ENCODE results near the gene BPIFB4. TPM values are rescaled to one million over a fixed set of nuclear protein-coding genes. Genes with fewer than 3 reads are reported as not detected.

BPIFB4 gene
- total RNA-seq, 1 experiment from 2014 or later: not detected

GRCh38 chr20:33086052-33086722 is 6.7 kb downstream of the BPIFB4 start:
- TF ChIP-seq, protein P1, sequence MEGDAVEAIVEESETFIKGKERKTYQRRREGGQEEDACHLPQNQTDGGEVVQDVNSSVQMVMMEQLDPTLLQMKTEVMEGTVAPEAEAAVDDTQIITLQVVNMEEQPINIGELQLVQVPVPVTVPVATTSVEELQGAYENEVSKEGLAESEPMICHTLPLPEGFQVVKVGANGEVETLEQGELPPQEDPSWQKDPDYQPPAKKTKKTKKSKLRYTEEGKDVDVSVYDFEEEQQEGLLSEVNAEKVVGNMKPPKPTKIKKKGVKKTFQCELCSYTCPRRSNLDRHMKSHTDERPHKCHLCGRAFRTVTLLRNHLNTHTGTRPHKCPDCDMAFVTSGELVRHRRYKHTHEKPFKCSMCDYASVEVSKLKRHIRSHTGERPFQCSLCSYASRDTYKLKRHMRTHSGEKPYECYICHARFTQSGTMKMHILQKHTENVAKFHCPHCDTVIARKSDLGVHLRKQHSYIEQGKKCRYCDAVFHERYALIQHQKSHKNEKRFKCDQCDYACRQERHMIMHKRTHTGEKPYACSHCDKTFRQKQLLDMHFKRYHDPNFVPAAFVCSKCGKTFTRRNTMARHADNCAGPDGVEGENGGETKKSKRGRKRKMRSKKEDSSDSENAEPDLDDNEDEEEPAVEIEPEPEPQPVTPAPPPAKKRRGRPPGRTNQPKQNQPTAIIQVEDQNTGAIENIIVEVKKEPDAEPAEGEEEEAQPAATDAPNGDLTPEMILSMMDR (IDR thresholded peaks at IDR 0.05; ENCODE audit: unreplicated experiment): no peak
- no peaks in the 10 kb centered on the region for H3K4me1 Mint-ChIP-seq (ENCODE audit: low read depth, unreplicated experiment)
- intact Hi-C loops (cut with micrococcal nuclease; ENCODE audit: unreplicated experiment): no loop called here
- DNase-seq: no peak
- H3K36me3 Mint-ChIP-seq (ENCODE audit: insufficient read depth, unreplicated experiment): no peaks in the 10 kb centered on the region
- peaks cover 76% of the 10 kb centered on the region for H3K27me3 Mint-ChIP-seq (ENCODE audit: unreplicated experiment)
- no TSS peak for BruUV-seq (replicated peaks)
- CTCF ChIA-PET: interaction anchor here (0.6 to 1.6 kb wide), 2 partner anchors 10 to 93 kb away, joined by 4 to 5 read pairs; no protein-coding TSS in a partner anchor
- no peak overlapping the region for H3K4me3 Mint-ChIP-seq (ENCODE audit: low read depth, unreplicated experiment)
- no peaks in the 10 kb centered on the region for H3K9me3 Mint-ChIP-seq (ENCODE audit: low read depth, unreplicated experiment)
- no peak overlapping the region for H3K27ac Mint-ChIP-seq (ENCODE audit: unreplicated experiment)

DNA sequence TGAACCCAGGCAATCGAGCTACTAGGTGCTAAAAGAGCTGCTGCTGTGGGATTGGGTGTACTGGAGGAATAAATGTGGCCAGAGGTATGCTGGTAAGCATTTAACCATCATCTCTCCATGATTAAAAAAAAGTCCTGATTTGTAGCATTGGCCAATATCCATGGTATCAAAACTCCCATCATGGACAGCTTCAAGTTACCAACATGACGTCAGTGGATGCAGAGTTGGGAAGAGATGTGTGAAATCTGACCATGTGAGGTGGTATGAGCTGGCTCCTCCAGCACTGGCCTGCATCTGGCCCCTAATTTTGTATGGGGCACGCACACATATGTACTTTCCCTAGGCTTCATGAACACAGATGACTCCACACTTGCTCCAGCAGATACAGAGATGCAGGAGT is 11.7 kb downstream of the BPIFB4 start:
- intact Hi-C loops (cut with micrococcal nuclease; ENCODE audit: unreplicated experiment): no loop called here
- H3K27me3 Mint-ChIP-seq (ENCODE audit: unreplicated experiment): peaks cover 83% of the 10 kb centered on the region
- CTCF ChIA-PET: no interaction called here
- no TSS peak for BruUV-seq (replicated peaks)
- no peaks in the 10 kb centered on the region for H3K36me3 Mint-ChIP-seq (ENCODE audit: insufficient read depth, unreplicated experiment)
- H3K4me1 Mint-ChIP-seq (ENCODE audit: low read depth, unreplicated experiment): no peaks in the 10 kb centered on the region
- no peak for DNase-seq
- H3K4me3 Mint-ChIP-seq (ENCODE audit: low read depth, unreplicated experiment): no peak overlapping the region
- TF ChIP-seq, protein P1 (IDR thresholded peaks at IDR 0.05; ENCODE audit: unreplicated experiment): no peak
- H3K27ac Mint-ChIP-seq (ENCODE audit: unreplicated experiment): no peak overlapping the region
- no peaks in the 10 kb centered on the region for H3K9me3 Mint-ChIP-seq (ENCODE audit: low read depth, unreplicated experiment)

- no peak overlapping the region for H3K27ac Mint-ChIP-seq (ENCODE audit: unreplicated experiment)
- TF ChIP-seq, protein P1 (IDR thresholded peaks at IDR 0.05; ENCODE audit: unreplicated experiment): no peak
- H3K27me3 Mint-ChIP-seq (ENCODE audit: unreplicated experiment): peaks cover 77% of the 10 kb centered on the region
- H3K4me1 Mint-ChIP-seq (ENCODE audit: low read depth, unreplicated experiment): no peaks in the 10 kb centered on the region
- H3K4me3 Mint-ChIP-seq (ENCODE audit: low read depth, unreplicated experiment): no peak overlapping the region
- CTCF ChIA-PET: no interaction called here
- no TSS peak for BruUV-seq (replicated peaks)
- DNase-seq: no peak
- intact Hi-C loops (cut with micrococcal nuclease; ENCODE audit: unreplicated experiment): no loop called here
- H3K36me3 Mint-ChIP-seq (ENCODE audit: insufficient read depth, unreplicated experiment): no peaks in the 10 kb centered on the region
- H3K9me3 Mint-ChIP-seq (ENCODE audit: low read depth, unreplicated experiment): no peaks in the 10 kb centered on the region
Observed at GRCh38 chr20:33091693-33092092, 12.2 kb downstream of the BPIFB4 start.

- no peaks in the 10 kb centered on the region for H3K36me3 Mint-ChIP-seq (ENCODE audit: insufficient read depth, unreplicated experiment)
- H3K27ac Mint-ChIP-seq (ENCODE audit: unreplicated experiment): no peak overlapping the region
- TF ChIP-seq, protein P1 (IDR thresholded peaks at IDR 0.05; ENCODE audit: unreplicated experiment): no peak
- H3K4me1 Mint-ChIP-seq (ENCODE audit: low read depth, unreplicated experiment): no peaks in the 10 kb centered on the region
- intact Hi-C loops (cut with micrococcal nuclease; ENCODE audit: unreplicated experiment): no loop called here
- H3K9me3 Mint-ChIP-seq (ENCODE audit: low read depth, unreplicated experiment): no peaks in the 10 kb centered on the region
- DNase-seq: no peak
- no TSS peak for BruUV-seq (replicated peaks)
- CTCF ChIA-PET: interaction anchor here (0.6 kb wide), 1 partner anchor 322 kb away, joined by 3 read pairs; no protein-coding TSS in a partner anchor
- peaks cover 71% of the 10 kb centered on the region for H3K27me3 Mint-ChIP-seq (ENCODE audit: unreplicated experiment)
- H3K4me3 Mint-ChIP-seq (ENCODE audit: low read depth, unreplicated experiment): no peak overlapping the region
Observed at GRCh38 chr20:33092361-33092760, 12.9 kb downstream of the BPIFB4 start.

Measured in Calu3 (cell line).